Upper lobe of left lung (tissue), 6 donors: Measurements from ENCODE around the gene NCOA6. TPM values are rescaled to one million over a fixed set of nuclear protein-coding genes. Genes with fewer than 3 reads are reported as not detected.

Source experiments
- ATAC-seq, 2 donors: fragments of 200-7000 bp; cut with Tn5 transposase; one replicate each; pipeline ENCODE4 v1.9.1; 2022; ENCODE audit warnings: mild to moderate bottlenecking in 2 of 2, moderate library complexity in 2 of 2; ENCODE audit not compliant: low FRiP score in 2 of 2
- DNase-seq, 2 donors: peaks; one replicate each; pipeline ENCODE4 v3.0.0-alpha.2; 2019 to 2020
- H3K27ac ChIP-seq, 4 donors: fragments of 200-600 bp; sonication (generic); one replicate each; pipeline ENCODE4 v1.5.1; 2016 to 2019
- H3K27me3 ChIP-seq, 4 donors: fragments of 200-600 bp; sonication (generic); one replicate each; pipeline ENCODE4 v1.5.1; 2017 to 2019
- H3K36me3 ChIP-seq, 4 donors: fragments of 200-600 bp; sonication (generic); one replicate each; pipeline ENCODE4 v1.5.1; 2016 to 2019
- H3K4me1 ChIP-seq, 4 donors: fragments of 200-600 bp; sonication (generic); one replicate each; pipeline ENCODE4 v1.5.1; 2018 to 2019
- H3K4me3 ChIP-seq, 4 donors: fragments of 200-600 bp; sonication (generic); one replicate each; pipeline ENCODE4 v1.5.1; 2017 to 2019; ENCODE audit warnings: mild to moderate bottlenecking in 2 of 4, moderate library complexity in 1 of 4
- H3K9me3 ChIP-seq, 4 donors: fragments of 200-600 bp; sonication (generic); one replicate each; pipeline ENCODE4 v1.5.1; 2018 to 2019
- EP300 ChIP-seq, 4 donors: sonication (generic); formaldehyde crosslinking; IDR thresholded peaks; one replicate each; pipeline ENCODE4 v1.5.1; 2017; ENCODE audit warnings: antibody characterized with exemption in 4 of 4, control low read depth in 2 of 4
- POLR2A ChIP-seq, 4 donors: fragments of 450-650 bp; IDR thresholded peaks; one replicate each; pipeline ENCODE4 v1.5.1; 2016 to 2017; ENCODE audit warnings: antibody characterized with exemption in 4 of 4, mild to moderate bottlenecking in 2 of 4
- POLR2AphosphoS5 ChIP-seq, 2 donors: sonication (generic); formaldehyde crosslinking; IDR thresholded peaks; one replicate each; pipeline ENCODE4 v1.5.1; 2017; ENCODE audit warnings: antibody characterized with exemption in 2 of 2
- WGBS, 2 donors: methylation state at CpG; one replicate each; pipeline ENCODE4 v1.1.5; 2017 to 2018; 5-methylcytosine and 5-hydroxymethylcytosine counted together
- total RNA-seq, 6 donors: library from RNA; depleted of rRNA in 4 of 6; stranded (reverse); fragments of >200 nt in 4 of 6; gene quantifications; one replicate each; pipeline versions ENCODE4 v1.1.0 to v1.2.1, GENCODE V29; 2016 to 2021
- TF ChIP-seq, protein P1 (sequence below), 6 experiments: fragments of 450-650 bp in 4 of 6; fragments of 200-600 bp in 2 of 6; sonication (generic) in 2 of 6; IDR thresholded peaks; one replicate each; pipeline ENCODE4 v1.5.1; 2016 to 2019; ENCODE audit warnings: antibody characterized with exemption in 6 of 6
- donor health status: DM: no; HTN: no; CAD: no; lungs with moderate emphysema.
- donor health status: DM: no; HTN: yes; CAD: no; lungs with severe emphysema.

NCOA6 gene
- total RNA-seq, 6 donors from 2014 or later, result 23.0 to 68.1 (median 25.8) TPM

DNA sequence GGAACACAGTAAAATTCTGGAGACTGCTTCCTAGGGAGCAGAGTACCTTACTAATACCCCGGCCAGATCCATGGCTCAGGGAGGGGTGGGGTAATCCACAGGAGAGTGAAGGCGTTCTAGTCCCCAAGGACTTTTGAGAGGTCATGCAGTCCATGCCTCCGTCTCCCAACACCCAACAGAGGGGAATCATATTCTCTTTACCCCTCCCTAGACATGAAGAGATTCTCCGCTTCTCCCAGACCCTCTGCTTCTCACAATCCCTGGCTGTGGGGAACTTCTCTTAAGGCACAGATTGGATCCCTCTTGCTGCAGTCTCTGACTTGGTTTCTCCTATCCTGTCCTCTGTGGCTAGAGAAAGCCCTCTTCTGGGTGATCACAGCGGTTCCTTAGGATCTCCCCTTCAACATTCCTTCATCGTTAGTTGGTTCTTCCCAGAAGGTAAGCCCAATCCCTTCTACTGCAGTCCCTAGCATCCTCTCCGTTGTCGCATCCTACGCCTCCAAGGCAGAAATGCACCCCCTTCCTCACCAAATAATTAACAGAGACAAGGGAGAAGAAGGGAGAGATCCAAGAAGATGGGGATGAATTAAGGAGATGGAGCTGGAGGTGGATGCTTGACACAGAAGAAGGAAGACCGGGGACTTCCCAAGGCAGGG lies 46.6 kb upstream of the NCOA6 start:
- peak overlapping the region in 3 of 4 donors; percentile 52 to 60 (median 54) for H3K27ac ChIP-seq
- H3K4me3 ChIP-seq, result peak overlapping the region; percentile 39 to 71 (median 59)

DNA sequence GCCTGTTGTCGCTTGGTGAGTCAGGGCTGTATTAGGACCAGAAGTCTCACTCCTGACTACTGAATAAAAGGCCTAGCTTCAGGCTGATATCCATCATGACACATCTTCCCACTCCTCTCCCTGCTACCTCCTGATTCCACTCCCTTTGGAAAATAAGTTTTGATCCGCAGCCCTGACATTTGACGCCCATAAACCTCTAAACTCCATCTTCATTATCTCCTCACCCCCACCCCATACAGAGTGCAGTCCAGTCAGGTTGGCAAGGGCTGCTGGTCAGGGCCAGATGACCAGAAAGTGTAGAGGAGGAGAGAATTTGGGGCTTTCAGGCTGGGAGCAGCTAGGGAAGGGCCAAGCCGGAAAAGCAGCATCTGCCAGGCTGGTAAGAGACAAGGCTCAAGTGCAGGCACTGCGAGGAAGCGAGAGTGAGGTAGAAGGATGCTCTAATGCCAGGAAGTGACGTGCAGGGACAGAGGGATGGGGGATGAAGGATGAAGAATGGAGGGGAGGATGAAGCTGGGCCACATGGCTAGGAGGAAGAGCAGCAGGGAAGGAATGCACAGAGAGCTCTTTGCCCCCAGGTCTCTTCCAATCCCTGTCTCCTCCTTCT lies 46.0 kb upstream of the NCOA6 start:
- Histone ChIP-seq H3K4me3 (peak overlapping the region in 3 of 4 donors; percentile 49 to 71 (median 69)), H3K9me3 (no peaks in the 10 kb centered on the region), H3K27ac (peak overlapping the region in 2 of 4 donors; percentile 52 to 60), H3K36me3 (no peaks in the 10 kb centered on the region), H3K4me1 (peaks cover 31 to 42% (median 40%) of the 10 kb centered on the region in 4 donors), H3K27me3 (no peaks in the 10 kb centered on the region)
- ATAC-seq (no peak), DNase-seq (no peak)
- WGBS, 2 donors, result 94 to 95% methylated on average over 7 of the region's 7 CpGs
- TF ChIP-seq POLR2A (IDR thresholded peaks at IDR 0.05) (no peak), POLR2AphosphoS5 (IDR thresholded peaks at IDR 0.05) (no peak), EP300 (IDR thresholded peaks at IDR 0.05) (no peak)
- TF ChIP-seq, protein P1, sequence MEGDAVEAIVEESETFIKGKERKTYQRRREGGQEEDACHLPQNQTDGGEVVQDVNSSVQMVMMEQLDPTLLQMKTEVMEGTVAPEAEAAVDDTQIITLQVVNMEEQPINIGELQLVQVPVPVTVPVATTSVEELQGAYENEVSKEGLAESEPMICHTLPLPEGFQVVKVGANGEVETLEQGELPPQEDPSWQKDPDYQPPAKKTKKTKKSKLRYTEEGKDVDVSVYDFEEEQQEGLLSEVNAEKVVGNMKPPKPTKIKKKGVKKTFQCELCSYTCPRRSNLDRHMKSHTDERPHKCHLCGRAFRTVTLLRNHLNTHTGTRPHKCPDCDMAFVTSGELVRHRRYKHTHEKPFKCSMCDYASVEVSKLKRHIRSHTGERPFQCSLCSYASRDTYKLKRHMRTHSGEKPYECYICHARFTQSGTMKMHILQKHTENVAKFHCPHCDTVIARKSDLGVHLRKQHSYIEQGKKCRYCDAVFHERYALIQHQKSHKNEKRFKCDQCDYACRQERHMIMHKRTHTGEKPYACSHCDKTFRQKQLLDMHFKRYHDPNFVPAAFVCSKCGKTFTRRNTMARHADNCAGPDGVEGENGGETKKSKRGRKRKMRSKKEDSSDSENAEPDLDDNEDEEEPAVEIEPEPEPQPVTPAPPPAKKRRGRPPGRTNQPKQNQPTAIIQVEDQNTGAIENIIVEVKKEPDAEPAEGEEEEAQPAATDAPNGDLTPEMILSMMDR (IDR thresholded peaks at IDR 0.05), result no peak

More for the DNA sequence above, 46.6 kb upstream of the NCOA6 start:
- DNase-seq, result no peak
- TF ChIP-seq, protein P1 (IDR thresholded peaks at IDR 0.05), result no peak
- TF ChIP-seq EP300 (IDR thresholded peaks at IDR 0.05) (no peak), POLR2AphosphoS5 (IDR thresholded peaks at IDR 0.05) (no peak), POLR2A (IDR thresholded peaks at IDR 0.05) (no peak)
- H3K9me3 ChIP-seq, result no peaks in the 10 kb centered on the region
- ATAC-seq, result no peak
- WGBS, 2 donors, result 50 to 59% methylated on average over 10 of the region's 10 CpGs
- no peaks in the 10 kb centered on the region for H3K27me3 ChIP-seq
- H3K36me3 ChIP-seq, result no peaks in the 10 kb centered on the region
- H3K4me1 ChIP-seq, result peaks cover 31 to 42% (median 40%) of the 10 kb centered on the region in 4 donors

DNA sequence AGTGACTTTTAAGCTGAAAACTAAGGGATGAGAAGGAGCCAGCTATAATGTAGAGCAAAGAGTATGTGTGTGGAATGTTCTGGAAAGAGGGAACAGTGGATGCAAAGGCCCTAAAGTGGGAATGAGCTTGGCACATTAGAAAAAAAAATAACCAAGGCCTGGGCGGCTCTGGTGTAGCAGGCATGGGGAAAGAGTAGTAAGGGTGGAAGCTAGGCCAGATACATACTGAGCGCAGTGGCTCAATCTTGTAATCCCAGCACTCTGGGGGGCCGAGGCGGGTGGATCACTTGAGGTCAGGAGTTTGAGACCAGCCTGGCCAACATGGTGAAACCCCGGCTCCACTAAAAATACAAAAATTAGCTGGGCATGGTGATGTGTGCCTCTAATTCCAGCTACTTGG lies 38.8 kb upstream of the NCOA6 start:
- Histone ChIP-seq H3K27ac (no peak overlapping the region), H3K4me1 (peaks cover 0 to 7% (median 2%) of the 10 kb centered on the region in 4 donors), H3K36me3 (peaks cover 0 to 10% (median 2%) of the 10 kb centered on the region in 4 donors), H3K4me3 (no peak overlapping the region), H3K27me3 (no peaks in the 10 kb centered on the region), H3K9me3 (no peaks in the 10 kb centered on the region)
- no peak for ATAC-seq
- 92 to 97% methylated on average over 5 of the region's 5 CpGs for WGBS, 2 donors
- no peak for DNase-seq
- no peak for TF ChIP-seq EP300 (IDR thresholded peaks at IDR 0.05)
- no peak for TF ChIP-seq POLR2AphosphoS5 (IDR thresholded peaks at IDR 0.05)
- no peak for TF ChIP-seq POLR2A (IDR thresholded peaks at IDR 0.05)
- TF ChIP-seq, protein P1 (IDR thresholded peaks at IDR 0.05), result no peak

DNA sequence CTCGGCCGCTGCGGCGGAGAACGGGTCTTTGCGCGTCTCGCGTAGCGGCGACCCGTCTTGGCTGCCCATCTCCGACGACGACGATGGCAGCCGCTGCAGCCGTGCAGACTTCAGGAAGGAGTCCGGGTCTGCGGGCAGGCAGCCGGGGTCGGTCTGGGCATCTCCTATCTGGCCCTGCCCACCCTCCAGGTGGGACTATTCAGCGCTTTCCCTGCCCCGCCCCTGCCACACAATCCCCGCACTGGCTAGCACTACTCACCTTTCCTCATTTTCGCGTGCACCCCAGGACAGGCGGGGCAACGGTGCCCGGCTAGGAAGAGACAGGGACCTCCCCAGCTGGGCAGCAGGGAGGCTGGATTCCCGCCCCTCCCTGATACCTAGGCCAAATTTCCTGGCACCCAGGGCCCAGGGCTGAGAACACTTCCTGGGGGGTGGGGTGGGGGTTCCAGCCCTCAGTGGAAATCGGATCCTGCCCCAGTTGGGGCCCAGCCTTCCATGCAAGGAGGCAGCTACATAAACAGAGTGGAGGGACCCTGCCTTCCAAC lies 38.0 kb upstream of the NCOA6 start:
- H3K9me3 ChIP-seq, result no peaks in the 10 kb centered on the region
- H3K4me1 ChIP-seq, result peaks cover 0 to 7% (median 2%) of the 10 kb centered on the region in 4 donors
- DNase-seq (peak in 1 of 2 donors; percentile 82), ATAC-seq (no peak)
- no peaks in the 10 kb centered on the region for H3K27me3 ChIP-seq
- H3K36me3 ChIP-seq, result peaks cover 0 to 14% (median 2%) of the 10 kb centered on the region in 4 donors
- 80 to 87% methylated on average over 3 to 26 of the region's 32 CpGs for WGBS, 2 donors
- no peak overlapping the region for H3K27ac ChIP-seq
- H3K4me3 ChIP-seq, result no peak overlapping the region
- TF ChIP-seq EP300 (IDR thresholded peaks at IDR 0.05) (no peak), POLR2AphosphoS5 (IDR thresholded peaks at IDR 0.05) (no peak), POLR2A (IDR thresholded peaks at IDR 0.05) (no peak)
- TF ChIP-seq, protein P1 (IDR thresholded peaks at IDR 0.05), result no peak
